HG03064 (cell line): ENCODE measurements around the gene KDM6A.

Experiments
- ATAC-seq: cut with Tn5 transposase; IDR thresholded peaks from one replicate; pipeline ENCODE4 v1.9.1; 2021; ENCODE audit warnings: low read depth; ENCODE audit not compliant: unreplicated experiment

The KDM6A gene

DNA sequence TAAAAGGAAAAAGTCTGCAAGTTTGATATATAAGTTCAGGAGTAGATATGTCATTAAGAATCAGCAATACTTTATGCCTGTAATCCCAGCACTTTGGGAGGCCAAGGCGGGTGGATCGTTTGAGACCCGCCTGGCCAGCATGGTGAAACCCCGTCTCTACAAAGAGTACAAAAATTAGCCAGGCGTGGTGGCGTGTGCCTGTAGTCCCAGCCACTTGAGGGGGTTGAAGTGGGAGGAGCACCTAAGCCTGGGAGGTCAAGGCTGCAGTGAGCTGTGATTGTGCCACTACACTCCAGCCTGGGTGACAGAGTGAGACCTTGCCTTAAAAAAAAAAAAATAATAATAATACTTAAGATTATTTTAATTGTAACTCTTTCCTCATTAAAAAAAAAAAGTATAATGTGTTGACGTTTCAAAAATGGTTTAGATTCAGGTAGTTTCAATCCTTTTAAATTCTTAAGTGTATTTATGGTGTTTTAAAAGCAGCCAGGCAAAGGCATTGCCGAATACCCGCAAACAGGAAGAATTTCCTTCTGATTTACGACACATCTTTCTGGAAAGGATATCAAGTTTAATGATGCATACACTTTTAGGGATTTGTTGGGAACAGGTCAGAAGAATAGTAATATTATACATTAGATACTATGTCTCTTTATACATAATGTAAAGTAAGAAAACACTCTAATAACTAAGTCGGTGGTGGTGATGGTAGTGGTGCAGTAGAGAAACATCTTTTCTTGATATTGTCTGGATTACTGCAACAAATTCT lies 80.9 kb downstream of the KDM6A start:
- no peak for ATAC-seq

- no peak for ATAC-seq
Observed at GRCh38 chrX:44954562-44954961, 81.6 kb downstream of the KDM6A start.

GRCh38 chrX:44957848-44958247 lies 84.9 kb downstream of the KDM6A start:
- no peak for ATAC-seq

DNA sequence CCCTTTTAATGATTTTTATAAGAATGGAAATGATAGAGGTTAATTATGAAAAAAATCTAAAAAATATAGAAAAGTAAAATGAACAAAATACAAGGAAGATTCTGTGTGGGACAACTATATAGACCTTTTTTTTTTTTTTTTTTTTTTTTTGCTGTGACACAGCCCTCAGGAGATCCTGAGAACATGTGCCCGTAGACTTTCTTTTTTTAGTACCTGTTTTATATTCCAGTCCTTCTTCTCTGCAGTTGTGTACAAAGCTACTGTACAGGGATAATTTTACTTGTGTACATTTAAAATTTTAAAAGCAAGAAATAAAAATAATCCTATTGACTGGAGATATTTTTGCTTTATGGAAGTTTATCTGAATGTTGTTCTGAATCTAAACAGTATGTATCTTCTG lies 85.5 kb downstream of the KDM6A start:
- no peak for ATAC-seq

DNA sequence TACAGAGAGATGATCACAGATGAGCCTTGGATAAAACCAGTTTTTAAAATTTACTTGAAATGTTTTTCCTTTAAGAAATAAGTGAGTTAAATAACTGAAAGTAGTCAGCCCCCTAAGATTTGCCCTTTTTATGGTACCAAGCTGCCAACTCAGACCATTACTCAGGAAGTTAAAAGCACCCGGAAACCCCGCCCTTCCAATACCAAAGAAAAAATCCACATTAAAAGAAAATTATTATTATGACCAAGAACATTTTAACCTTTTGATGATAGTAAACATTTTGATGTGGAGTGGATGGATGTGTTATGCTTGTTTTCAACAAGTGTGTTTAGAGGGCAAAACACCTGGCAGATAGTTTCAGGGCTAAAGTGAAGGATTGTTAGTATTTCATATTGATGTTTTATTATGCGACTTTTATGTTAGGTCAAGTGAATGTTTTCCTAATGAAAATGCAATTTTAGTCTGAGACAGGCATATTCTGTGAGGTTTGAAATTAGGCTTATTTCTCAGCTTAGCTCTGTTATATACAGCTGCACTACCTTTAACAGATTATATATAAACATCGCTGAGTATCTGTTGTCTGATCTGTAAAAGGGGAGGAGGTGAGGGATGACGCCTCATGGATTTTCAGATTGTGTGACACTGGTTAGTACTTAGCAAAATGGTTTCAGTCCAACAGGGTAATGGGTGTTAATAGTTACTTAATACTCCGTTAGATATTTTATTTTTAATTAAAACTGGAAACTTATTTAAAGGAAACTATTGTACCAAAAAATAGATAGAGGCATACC lies 89.0 kb downstream of the KDM6A start:
- no peak for ATAC-seq

- ATAC-seq = no peak
Observed at GRCh38 chrX:44962944-44963343, 90.0 kb downstream of the KDM6A start.

DNA sequence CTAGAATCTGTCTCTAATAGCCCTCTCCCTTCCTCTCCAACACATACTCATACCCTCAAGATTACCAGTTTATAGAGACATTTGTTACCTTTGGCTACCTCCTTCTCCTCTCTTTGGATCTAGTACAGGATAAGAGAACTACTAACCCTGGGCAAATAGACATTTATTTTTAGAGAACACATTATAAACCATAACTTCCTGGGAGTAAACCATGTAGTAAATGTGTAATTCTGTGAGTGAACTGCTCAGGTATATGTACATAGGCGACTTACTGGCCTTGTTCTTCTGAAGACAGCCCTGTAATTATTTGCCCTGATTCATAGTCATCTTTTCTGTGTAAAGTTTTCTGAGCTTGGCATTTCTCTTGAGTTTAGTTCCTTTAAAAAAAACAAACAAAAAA lies 94.2 kb downstream of the KDM6A start:
- ATAC-seq = no peak

DNA sequence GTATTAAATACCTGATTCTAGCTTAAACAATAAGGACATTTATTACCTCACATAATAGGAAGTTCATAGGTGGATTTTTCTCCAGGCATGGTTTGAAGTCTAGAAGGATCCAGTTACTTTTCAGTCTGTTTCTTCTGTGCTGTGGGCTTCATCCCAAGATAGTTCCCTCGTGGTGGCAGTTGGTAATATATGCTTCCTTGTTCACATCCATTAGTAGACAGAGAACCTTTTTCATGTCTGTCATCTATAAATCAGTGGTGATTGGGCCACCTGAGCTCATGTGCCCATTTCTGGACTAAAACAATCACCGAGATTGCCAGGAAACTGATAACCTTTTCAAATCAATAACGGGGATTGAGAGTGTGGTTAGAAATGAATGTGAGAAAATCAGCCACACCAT lies 97.7 kb downstream of the KDM6A start:
- no peak for ATAC-seq

GRCh38 chrX:44971674-44972073 lies 98.7 kb downstream of the KDM6A start:
- no peak for ATAC-seq

DNA sequence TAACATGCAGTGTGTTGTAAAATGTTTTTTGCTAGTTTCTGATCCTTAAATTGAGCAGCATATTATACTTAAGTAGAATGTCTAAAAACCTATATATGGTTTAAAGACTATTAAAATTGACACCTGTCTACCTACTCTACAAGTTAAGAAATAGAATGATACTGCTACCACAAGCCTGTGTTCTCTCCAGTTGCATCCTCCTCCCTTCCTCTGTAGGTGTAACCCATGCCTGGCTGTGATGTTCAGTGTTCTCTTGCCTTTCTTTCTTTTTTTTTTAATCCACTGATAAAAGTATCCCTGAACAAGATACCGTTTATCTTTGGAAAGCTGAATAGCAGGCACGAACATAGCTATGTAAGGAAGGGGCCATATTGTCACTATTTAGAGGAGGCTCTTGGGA lies 99.1 kb downstream of the KDM6A start:
- no peak for ATAC-seq

DNA sequence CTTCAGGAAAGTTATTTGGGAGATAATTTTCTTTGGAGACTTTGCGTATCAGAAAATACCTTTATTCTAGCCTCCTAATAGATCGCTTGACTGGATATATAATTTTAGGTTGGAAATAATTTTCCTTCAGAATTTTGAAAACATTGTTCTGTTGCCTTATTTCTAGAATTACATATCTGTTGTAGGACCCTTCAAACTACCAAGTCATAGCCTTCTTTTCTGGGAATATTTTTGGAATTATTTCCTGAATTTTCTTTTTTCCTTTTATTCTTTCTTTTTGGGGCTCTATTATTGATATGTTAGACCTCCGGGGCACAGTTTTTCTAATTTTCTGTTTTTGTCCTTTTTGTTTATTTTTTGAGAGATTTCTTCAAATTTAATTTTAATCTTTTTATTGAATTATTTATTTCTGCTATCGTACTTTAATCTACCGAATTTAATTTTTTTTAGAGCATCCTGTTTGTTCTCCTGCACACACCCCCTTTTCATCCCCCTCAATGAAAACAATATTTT lies 100.5 kb downstream of the KDM6A start:
- no peak for ATAC-seq

GRCh38 chrX:44974451-44974850 lies 101.5 kb downstream of the KDM6A start:
- ATAC-seq = no peak

DNA sequence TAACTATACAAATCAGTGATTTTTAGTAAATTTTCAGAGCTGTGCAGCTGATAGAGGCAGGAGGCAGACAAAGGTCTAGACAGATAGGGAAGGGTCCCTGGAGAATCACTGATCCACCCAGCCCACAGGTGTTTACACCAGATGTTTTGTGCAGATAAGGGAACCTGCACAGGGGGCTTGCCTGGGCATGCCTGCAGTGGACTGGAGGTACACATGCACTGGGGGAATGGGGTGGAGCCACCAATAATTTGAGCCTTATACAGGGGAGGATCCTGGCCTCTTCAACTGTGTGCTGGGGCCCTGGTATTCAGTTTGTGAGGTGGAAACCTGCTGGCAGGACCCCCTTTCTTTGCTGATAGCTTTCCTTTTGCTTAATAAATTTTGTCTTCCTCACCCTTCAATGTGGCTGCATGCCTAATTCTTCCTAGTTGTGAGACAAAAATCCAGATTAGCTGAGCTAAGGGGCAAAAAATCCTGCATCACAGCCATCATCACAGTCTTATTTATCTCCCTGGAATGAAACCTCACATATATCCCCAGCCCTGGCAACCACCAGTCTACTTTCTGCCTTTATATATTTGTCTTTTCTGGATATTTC lies 102.8 kb downstream of the KDM6A start:
- ATAC-seq = no peak

DNA sequence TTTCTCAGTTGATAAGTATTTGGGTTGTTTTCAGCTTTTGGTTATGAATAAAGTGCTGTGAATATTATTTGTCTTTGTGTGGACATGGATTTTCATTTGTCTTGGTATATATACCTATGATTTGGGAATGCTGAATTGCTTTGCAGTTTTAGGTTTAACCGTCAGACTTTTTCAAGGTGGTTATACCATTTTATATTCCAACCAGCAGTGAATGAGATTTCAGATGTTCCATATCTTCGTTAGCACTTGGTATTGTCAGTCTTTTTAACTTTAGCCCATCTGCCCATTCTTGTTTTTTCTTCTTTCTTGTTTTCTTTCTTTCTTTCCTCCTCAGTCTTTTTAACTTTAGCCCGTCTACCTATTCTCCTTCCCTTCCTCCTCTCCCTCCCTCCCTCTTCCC lies 106.0 kb downstream of the KDM6A start:
- no peak for ATAC-seq

GRCh38 chrX:44980403-44980802 lies 107.4 kb downstream of the KDM6A start:
- ATAC-seq = no peak

- ATAC-seq = no peak
Observed at GRCh38 chrX:44980883-44981282, 107.9 kb downstream of the KDM6A start.

GRCh38 chrX:44989995-44990770 lies 117.2 kb downstream of the KDM6A start:
- ATAC-seq = no peak

DNA sequence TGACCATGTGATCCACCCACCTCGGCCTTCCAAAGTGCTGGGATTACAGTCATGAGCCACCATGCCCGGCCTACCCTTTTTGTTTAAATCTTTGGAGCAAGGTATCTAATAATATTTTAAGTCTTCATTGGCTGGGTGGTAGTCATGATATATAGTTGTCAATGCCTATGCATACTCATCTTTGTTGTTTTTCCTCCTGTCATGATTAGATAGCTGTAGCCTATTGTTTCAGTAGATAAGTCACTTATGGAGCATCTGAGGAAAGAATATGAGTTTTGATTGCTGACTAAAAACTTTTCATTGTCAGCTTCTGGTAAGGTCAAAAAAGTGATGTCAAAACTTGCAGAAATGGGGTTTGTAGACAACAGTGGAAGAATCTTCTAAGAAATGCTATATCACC lies 119.8 kb downstream of the KDM6A start:
- no peak for ATAC-seq

DNA sequence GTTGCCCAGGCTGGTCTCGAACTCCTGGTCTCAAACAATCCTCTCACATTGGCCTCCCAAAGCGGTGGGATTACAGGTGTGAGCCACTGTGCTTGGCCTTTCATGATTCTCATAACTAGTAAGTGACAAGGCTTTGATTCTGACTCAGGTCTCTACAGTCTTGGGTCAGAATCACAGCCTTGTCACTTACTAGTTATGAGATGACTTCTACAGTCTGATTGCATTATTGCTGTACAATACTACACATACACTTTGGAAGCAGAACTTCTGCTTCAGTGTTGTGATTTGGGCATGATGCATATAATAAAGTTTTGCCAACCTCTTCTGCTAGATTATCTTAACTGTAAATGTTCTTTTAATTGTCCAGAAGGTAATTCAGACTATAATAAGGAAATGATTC lies 123.3 kb downstream of the KDM6A start:
- ATAC-seq = no peak

- ATAC-seq = no peak
Observed at GRCh38 chrX:44997282-44997812, 124.4 kb downstream of the KDM6A start.
